Mesendoderm (in vitro differentiated cells): ENCODE data around the gene STAU1.

ENCODE experiments used
- DNase-seq: peaks from one replicate; pipeline ENCODE4 v3.0.0; 2013
- H2AK5ac ChIP-seq: 2 replicates; pipeline ENCODE4 v1.6.1; 2013; ENCODE audit warnings: low read length, inconsistent platforms
- H2BK120ac ChIP-seq: 2 replicates; pipeline ENCODE4 v1.6.1; 2013; ENCODE audit warnings: low read depth, mild to moderate bottlenecking, low read length, moderate library complexity, mixed read lengths
- H2BK15ac ChIP-seq: replicated peaks from 2 replicates; pipeline ENCODE4 v1.6.1; 2013; ENCODE audit warnings: low read depth, mild to moderate bottlenecking, moderate library complexity
- H2BK5ac ChIP-seq: 2 replicates; pipeline ENCODE4 v1.6.1; 2013; ENCODE audit warnings: low read length, inconsistent platforms
- H3K18ac ChIP-seq: 2 replicates; pipeline ENCODE4 v1.6.1; 2013; ENCODE audit warnings: mild to moderate bottlenecking, low read length, mixed read lengths
- H3K23ac ChIP-seq: one replicate; pipeline ENCODE4 v1.6.1; 2013; ENCODE audit warnings: low read length
- H3K27ac ChIP-seq: 2 replicates; pipeline ENCODE4 v1.5.1; 2013; ENCODE audit warnings: low read depth, mild to moderate bottlenecking, inconsistent platforms, low read length, moderate library complexity
- H3K27me3 ChIP-seq: 2 replicates; pipeline ENCODE4 v1.6.1; 2013; ENCODE audit warnings: low read length, control low read depth, mild to moderate bottlenecking, inconsistent platforms; ENCODE audit not compliant: insufficient read depth, poor library complexity
- H3K36me3 ChIP-seq: 2 replicates; pipeline ENCODE4 v1.6.1; 2013; ENCODE audit warnings: low read length, inconsistent platforms; ENCODE audit not compliant: control insufficient read depth, insufficient read depth
- H3K4ac ChIP-seq: one replicate; pipeline ENCODE4 v1.6.1; 2013; ENCODE audit warnings: low read depth, mild to moderate bottlenecking, low read length, moderate library complexity
- H3K4me1 ChIP-seq: 2 replicates; pipeline ENCODE4 v1.6.1; 2013; ENCODE audit warnings: low read depth, low read length, inconsistent platforms; ENCODE audit not compliant: control insufficient read depth
- H3K4me2 ChIP-seq: 2 replicates; pipeline ENCODE4 v1.6.1; 2013; ENCODE audit warnings: low read length
- H3K4me3 ChIP-seq: 2 replicates; pipeline ENCODE4 v1.5.1; 2013; ENCODE audit warnings: mild to moderate bottlenecking, low read length
- H3K56ac ChIP-seq: one replicate; pipeline ENCODE4 v1.6.1; 2013; ENCODE audit warnings: low read length
- H3K79me1 ChIP-seq: 2 replicates; pipeline ENCODE4 v1.6.1; 2013; ENCODE audit warnings: low read length, inconsistent platforms
- H3K79me2 ChIP-seq: 2 replicates; pipeline ENCODE4 v1.6.1; 2013; ENCODE audit warnings: mild to moderate bottlenecking, low read length; ENCODE audit not compliant: control insufficient read depth, insufficient read depth
- H3K9ac ChIP-seq: 2 replicates; pipeline ENCODE4 v1.6.1; 2013; ENCODE audit warnings: low read length, inconsistent platforms
- H4K5ac ChIP-seq: one replicate; pipeline ENCODE4 v1.6.1; 2013; ENCODE audit warnings: low read length
- H4K8ac ChIP-seq: one replicate; pipeline ENCODE4 v1.6.1; 2013; ENCODE audit warnings: low read depth, mild to moderate bottlenecking, control low read depth, low read length, moderate library complexity
- WGBS: extraction: QIAGEN DNeasy Blood & Tissue Kit; methylation state at CpG from one replicate; pipeline ENCODE4 v1.1.7; 2013; ENCODE audit warnings: low lambda C conversion rate, missing lambda C conversion rate; ENCODE audit not compliant: insufficient coverage; ENCODE audit errors: extremely low coverage; 5-methylcytosine and 5-hydroxymethylcytosine counted together

Gene STAU1

GRCh38 chr20:49119988-49120387, 68.1 kb downstream of the STAU1 start:
- DNase-seq = no peak
- Histone ChIP-seq H3K9ac (no peak overlapping the region), H4K8ac (no peak overlapping the region), H2BK5ac (no peak overlapping the region), H3K4me3 (no peak overlapping the region), H2AK5ac (no peak overlapping the region), H3K36me3 (peaks cover 30% of the 10 kb centered on the region), H3K79me1 (peaks cover 2% of the 10 kb centered on the region), H3K4ac (no peak overlapping the region), H3K56ac (no peak overlapping the region), H3K4me1 (no peaks in the 10 kb centered on the region), H3K27me3 (no peaks in the 10 kb centered on the region), H3K23ac (no peak overlapping the region), H3K27ac (no peak overlapping the region), H3K79me2 (no peaks in the 10 kb centered on the region), H3K18ac (no peak overlapping the region), H3K4me2 (no peak overlapping the region), H2BK120ac (no peak overlapping the region), H2BK15ac (no peak overlapping the region), H4K5ac (no peak overlapping the region)
- WGBS = no CpG with 5 or more reads among the region's 7 CpGs

- Histone ChIP-seq H4K8ac (no peak overlapping the region), H4K5ac (no peak overlapping the region), H3K23ac (no peak overlapping the region), H2BK5ac (no peak overlapping the region), H3K36me3 (peaks cover 21% of the 10 kb centered on the region), H3K27ac (no peak overlapping the region), H3K4ac (no peak overlapping the region), H3K4me2 (no peak overlapping the region), H2BK15ac (no peak overlapping the region), H3K79me1 (no peaks in the 10 kb centered on the region), H3K27me3 (no peaks in the 10 kb centered on the region), H3K18ac (no peak overlapping the region), H2AK5ac (no peak overlapping the region), H3K9ac (no peak overlapping the region), H3K79me2 (no peaks in the 10 kb centered on the region), H2BK120ac (no peak overlapping the region), H3K4me1 (no peaks in the 10 kb centered on the region), H3K56ac (no peak overlapping the region), H3K4me3 (no peak overlapping the region)
- no CpG with 5 or more reads among the region's 3 CpGs for WGBS
- no peak for DNase-seq
Observed at GRCh38 chr20:49118307-49118706, 69.8 kb downstream of the STAU1 start.

- Histone ChIP-seq H3K4me3 (no peak overlapping the region), H3K23ac (no peak overlapping the region), H3K79me1 (no peaks in the 10 kb centered on the region), H2BK15ac (no peak overlapping the region), H3K9ac (no peak overlapping the region), H4K5ac (no peak overlapping the region), H3K27ac (no peak overlapping the region), H2AK5ac (no peak overlapping the region), H3K4me1 (no peaks in the 10 kb centered on the region), H3K79me2 (no peaks in the 10 kb centered on the region), H3K18ac (no peak overlapping the region), H3K36me3 (peaks cover 21% of the 10 kb centered on the region), H3K4me2 (no peak overlapping the region), H2BK5ac (no peak overlapping the region), H3K56ac (no peak overlapping the region), H2BK120ac (no peak overlapping the region), H3K27me3 (no peaks in the 10 kb centered on the region), H4K8ac (no peak overlapping the region), H3K4ac (no peak overlapping the region)
- WGBS = no CpG with 5 or more reads among the region's 7 CpGs
- DNase-seq = no peak
Observed at GRCh38 chr20:49115564-49115963, 72.6 kb downstream of the STAU1 start.

GRCh38 chr20:49112596-49113274, 75.4 kb downstream of the STAU1 start:
- WGBS = no CpG with 5 or more reads among the region's 15 CpGs
- Histone ChIP-seq H3K36me3 (peaks cover 12% of the 10 kb centered on the region), H4K8ac (no peak overlapping the region)

GRCh38 chr20:49110767-49111694, 77.1 kb downstream of the STAU1 start:
- Histone ChIP-seq H2BK15ac (no peak overlapping the region), H4K8ac (no peak overlapping the region), H3K27me3 (no peaks in the 10 kb centered on the region), H3K9ac (no peak overlapping the region), H3K23ac (no peak overlapping the region), H3K4me2 (no peak overlapping the region), H3K18ac (no peak overlapping the region), H3K36me3 (peaks cover 2% of the 10 kb centered on the region), H3K4ac (no peak overlapping the region), H2AK5ac (no peak overlapping the region), H3K4me3 (no peak overlapping the region), H3K27ac (no peak overlapping the region), H4K5ac (no peak overlapping the region), H2BK5ac (no peak overlapping the region), H3K4me1 (no peaks in the 10 kb centered on the region), H3K79me2 (no peaks in the 10 kb centered on the region), H3K56ac (no peak overlapping the region), H3K79me1 (no peaks in the 10 kb centered on the region), H2BK120ac (no peak overlapping the region)
- no peak for DNase-seq
- no CpG with 5 or more reads among the region's 6 CpGs for WGBS

More at GRCh38 chr20:49112596-49113274, 75.4 kb downstream of the STAU1 start:
- Histone ChIP-seq H2BK15ac (no peak overlapping the region), H3K27me3 (no peaks in the 10 kb centered on the region), H4K5ac (no peak overlapping the region), H3K79me2 (no peaks in the 10 kb centered on the region), H3K18ac (no peak overlapping the region), H2AK5ac (no peak overlapping the region), H3K9ac (no peak overlapping the region), H3K4ac (no peak overlapping the region), H3K79me1 (no peaks in the 10 kb centered on the region), H3K27ac (no peak overlapping the region), H3K56ac (no peak overlapping the region), H3K4me1 (no peaks in the 10 kb centered on the region), H3K4me3 (no peak overlapping the region), H2BK120ac (no peak overlapping the region), H3K4me2 (no peak overlapping the region), H3K23ac (no peak overlapping the region), H2BK5ac (no peak overlapping the region)
- no peak for DNase-seq
